Right lobe of liver (tissue), 6 donors: Measurements from ENCODE around the gene TMBIM6. TPM values are rescaled to one million over a fixed set of nuclear protein-coding genes. Genes with fewer than 3 reads are reported as not detected.

Experiments
- ATAC-seq, 4 donors: fragments of 200-7000 bp; cut with Tn5 transposase; one replicate each; pipeline ENCODE4 v1.9.1; 2020; ENCODE audit warnings: mild to moderate bottlenecking in 4 of 4, moderate library complexity in 4 of 4
- DNase-seq, 3 donors: peaks; one replicate each; pipeline ENCODE4 v3.0.0-alpha.2; 2020
- H3K27ac ChIP-seq, 3 donors: fragments of 200-600 bp; one replicate each; pipeline ENCODE4 v1.8.0; 2022
- H3K27me3 ChIP-seq, 2 donors: fragments of 200-600 bp; one replicate each; pipeline ENCODE4 v1.8.0; 2022
- H3K36me3 ChIP-seq, 4 donors: fragments of 200-600 bp; sonication (generic) in 1 of 4; one replicate each; pipeline versions ENCODE4 v1.5.1 to v1.8.0; 2017 to 2022; ENCODE audit warnings: control low read depth in 1 of 4
- H3K4me1 ChIP-seq, 4 donors: fragments of 200-600 bp; sonication (generic) in 1 of 4; one replicate each; pipeline versions ENCODE4 v1.5.1 to v1.8.0; 2017 to 2022; ENCODE audit warnings: control low read depth in 1 of 4
- H3K4me3 ChIP-seq, 3 donors: fragments of 200-600 bp; one replicate each; pipeline ENCODE4 v1.8.0; 2022
- H3K9me3 ChIP-seq, 4 donors: fragments of 200-600 bp; sonication (generic) in 1 of 4; one replicate each; pipeline versions ENCODE4 v1.5.1 to v1.8.0; 2017 to 2022; ENCODE audit warnings: control low read depth in 1 of 4
- CTCF ChIP-seq, 4 donors: fragments of 200-600 bp in 3 of 4; fragments of 450-650 bp in 1 of 4; IDR thresholded peaks; one replicate each; pipeline versions ENCODE4 v1.5.1 to v1.8.0; 2016 to 2022; ENCODE audit warnings: antibody characterized with exemption in 4 of 4, mild to moderate bottlenecking in 2 of 4
- POLR2A ChIP-seq: fragments of 450-650 bp; IDR thresholded peaks from one replicate; pipeline ENCODE4 v1.6.1; 2017; ENCODE audit warnings: antibody characterized with exemption, mild to moderate bottlenecking
- WGBS: methylation state at CpG from one replicate; pipeline ENCODE4 v1.1.6; 2018; ENCODE audit warnings: low coverage, low lambda C conversion rate; ENCODE audit not compliant: insufficient coverage; ENCODE audit errors: missing lambda C conversion rate; 5-methylcytosine and 5-hydroxymethylcytosine counted together
- intact Hi-C, 2 donors: fragments of 100-400 bp; cut with DNase I; formaldehyde crosslinking; loops; one replicate each; pipeline versions ENCODE4 v1.11.2 to v1.14.1; 2022
- total RNA-seq, 6 experiments: library from RNA; depleted of rRNA in 2 of 6; stranded (reverse); fragments of >200 nt in 2 of 6; fragmentation: NEBNext Ultra II Directional in 3 of 6; extraction: Animal tissue kit (Norgen Biotek cat#: 25700) in 3 of 6; gene quantifications; one replicate each; pipeline versions ENCODE4 v1.1.0 to v1.2.4, GENCODE V29; 2016 to 2023
- donor health status: DM: no; HTN: yes; CAD: no.
- donor health status: DM: no; HTN: no; CAD: no.
- donor health status: DM: no; HTN: no; CAD: no.
- donor health status: DM: no; HTN: yes; CAD: no.
- donor health status: DM: no; HTN: yes; CAD: no.

TMBIM6 gene
- total RNA-seq, 6 experiments from 2014 or later = 538 to 1,268 (median 937) TPM

- Histone ChIP-seq H3K9me3 (no peaks in the 10 kb centered on the region), H3K4me1 (no peaks in the 10 kb centered on the region), H3K27ac (no peak overlapping the region), H3K27me3 (no peaks in the 10 kb centered on the region), H3K36me3 (no peaks in the 10 kb centered on the region), H3K4me3 (no peak overlapping the region)
- WGBS = 11% methylated on average over 7 of the region's 7 CpGs
- TF ChIP-seq POLR2A = no peak
- peak; percentile 72 to 88 (median 78) for TF ChIP-seq CTCF (IDR thresholded peaks at IDR 0.05)
- intact Hi-C loops = loop anchor here in 1 of 2 donors (10.0 kb wide), 1 partner anchor 48 kb away; the partner anchor contains the start of gene NCKAP5L
- DNase-seq = peak; percentile 57 to 66 (median 63)
- peak; percentile 88 to 95 (median 90) for ATAC-seq
Observed at GRCh38 chr12:49776413-49776812, 35.1 kb downstream of the TMBIM6 start.

GRCh38 chr12:49776858-49777257 lies 35.5 kb downstream of the TMBIM6 start:
- H3K27ac ChIP-seq = no peak overlapping the region
- DNase-seq (no peak), ATAC-seq (no peak)
- TF ChIP-seq POLR2A (no peak), CTCF (IDR thresholded peaks at IDR 0.05) (no peak)
- H3K9me3 ChIP-seq = no peaks in the 10 kb centered on the region
- 63% methylated on average over 5 of the region's 5 CpGs for WGBS
- no peaks in the 10 kb centered on the region for H3K27me3 ChIP-seq
- H3K36me3 ChIP-seq = no peaks in the 10 kb centered on the region
- intact Hi-C loops = loop anchor here in 1 of 2 donors (10.0 kb wide), 1 partner anchor 48 kb away; the partner anchor contains the start of gene NCKAP5L
- no peaks in the 10 kb centered on the region for H3K4me1 ChIP-seq
- no peak overlapping the region for H3K4me3 ChIP-seq

- intact Hi-C loops = loop anchor here in 1 of 2 donors (10.0 kb wide), 1 partner anchor 47 kb away; the partner anchor contains the start of gene NCKAP5L
- ATAC-seq (no peak), DNase-seq (no peak)
- no peaks in the 10 kb centered on the region for H3K27me3 ChIP-seq
- H3K4me1 ChIP-seq = no peaks in the 10 kb centered on the region
- no peaks in the 10 kb centered on the region for H3K36me3 ChIP-seq
- no peak overlapping the region for H3K27ac ChIP-seq
- H3K9me3 ChIP-seq = no peaks in the 10 kb centered on the region
- no peak overlapping the region for H3K4me3 ChIP-seq
- TF ChIP-seq POLR2A = no peak
- no peak for TF ChIP-seq CTCF (IDR thresholded peaks at IDR 0.05)
- 68% methylated on average over 2 of the region's 3 CpGs for WGBS
Observed at GRCh38 chr12:49777341-49777740, 36.0 kb downstream of the TMBIM6 start.

GRCh38 chr12:49777800-49778748 lies 36.7 kb downstream of the TMBIM6 start:
- no peak overlapping the region for H3K27ac ChIP-seq
- 42% methylated on average over 19 of the region's 19 CpGs for WGBS
- ATAC-seq (peak; percentile 91 to 93 (median 93)), DNase-seq (peak; percentile 68 to 75 (median 71))
- H3K9me3 ChIP-seq = no peaks in the 10 kb centered on the region
- H3K4me1 ChIP-seq = no peaks in the 10 kb centered on the region
- intact Hi-C loops = loop anchor here in 1 of 2 donors (10.0 kb wide), 1 partner anchor 47 kb away; the partner anchor contains the start of gene NCKAP5L
- TF ChIP-seq CTCF (IDR thresholded peaks at IDR 0.05) (peak; percentile 61 to 90 (median 89)), POLR2A (no peak)
- H3K36me3 ChIP-seq = no peaks in the 10 kb centered on the region
- no peaks in the 10 kb centered on the region for H3K27me3 ChIP-seq
- H3K4me3 ChIP-seq = no peak overlapping the region
